Body of pancreas (tissue), 4 donors: ENCODE measurements around the gene LSM3.

Experiments
- CTCF ChIP-seq, 7 experiments: fragments of 450-650 bp in 4 of 7; fragments of 200-600 bp in 3 of 7; sonication (generic) in 3 of 7; IDR thresholded peaks; one replicate each; pipeline ENCODE4 v1.5.1; 2016 to 2019; ENCODE audit warnings: antibody characterized with exemption in 7 of 7
- POLR2A ChIP-seq, 3 donors: fragments of 450-650 bp; IDR thresholded peaks; one replicate each; pipeline ENCODE4 v1.6.1; 2016; ENCODE audit warnings: antibody characterized with exemption in 3 of 3, mild to moderate bottlenecking in 2 of 3

- no peak for TF ChIP-seq CTCF (IDR thresholded peaks at IDR 0.05)
- TF ChIP-seq POLR2A (IDR thresholded peaks at IDR 0.05) = no peak
These were observed 64.1 kb downstream of the LSM3 start for GRCh38 chr3:14242490-14243311.
